Measurements from ENCODE around the gene CKS1B. TPM values are rescaled to one million over a fixed set of nuclear protein-coding genes. Genes with fewer than 3 reads are reported as not detected.

Gene CKS1B
- total RNA-seq, 6 experiments from 2014 or later: 52.7 to 111 (median 98.8) TPM

- H3K27ac Mint-ChIP-seq: peak overlapping the region; percentile 83
- TF ChIP-seq CTCF (IDR thresholded peaks at IDR 0.05): no peak
- H3K4me3 Mint-ChIP-seq: peak overlapping the region; percentile 94
- no peaks in the 10 kb centered on the region for H3K36me3 Mint-ChIP-seq (ENCODE audit: low read depth)
- DNase-seq: no peak
- H3K9me3 Mint-ChIP-seq: no peaks in the 10 kb centered on the region
- peaks cover 31% of the 10 kb centered on the region for H3K4me1 Mint-ChIP-seq (ENCODE audit: low read depth)
- no peaks in the 10 kb centered on the region; the same call in 1 of the 2 replicates for H3K27me3 Mint-ChIP-seq (ENCODE audit: insufficient read depth)
These were observed 30.0 kb downstream of the CKS1B start for GRCh38 chr1:155004352-155005075.

- peak overlapping the region; percentile 65 for H3K27ac Mint-ChIP-seq
- no peaks in the 10 kb centered on the region for H3K9me3 Mint-ChIP-seq
- peaks cover 22% of the 10 kb centered on the region for H3K4me1 Mint-ChIP-seq (ENCODE audit: low read depth)
- no peak overlapping the region for H3K4me3 Mint-ChIP-seq
- no peak for TF ChIP-seq CTCF (IDR thresholded peaks at IDR 0.05)
- no peaks in the 10 kb centered on the region; the same call in 1 of the 2 replicates for H3K27me3 Mint-ChIP-seq (ENCODE audit: insufficient read depth)
- no peaks in the 10 kb centered on the region for H3K36me3 Mint-ChIP-seq (ENCODE audit: low read depth)
- no peak for DNase-seq
These were observed 30.9 kb downstream of the CKS1B start for GRCh38 chr1:155005076-155006011.

- Mint-ChIP-seq H3K9me3 (no peaks in the 10 kb centered on the region), H3K36me3 (ENCODE audit: low read depth) (no peaks in the 10 kb centered on the region), H3K4me1 (ENCODE audit: low read depth) (peaks cover 21% of the 10 kb centered on the region), H3K27ac (peak overlapping the region; percentile 65; the same call in 1 of the 2 replicates), H3K4me3 (no peak overlapping the region), H3K27me3 (ENCODE audit: insufficient read depth) (no peaks in the 10 kb centered on the region; the same call in 1 of the 2 replicates)
- TF ChIP-seq CTCF (IDR thresholded peaks at IDR 0.05): no peak
- no peak for DNase-seq
These were observed 32.2 kb downstream of the CKS1B start for GRCh38 chr1:155006601-155007101.

- H3K36me3 Mint-ChIP-seq (ENCODE audit: low read depth): no peaks in the 10 kb centered on the region
These were observed 32.9 kb downstream of the CKS1B start for GRCh38 chr1:155007251-155007828.

More at GRCh38 chr1:155007251-155007828, 32.9 kb downstream of the CKS1B start:
- H3K4me1 Mint-ChIP-seq (ENCODE audit: low read depth): peaks cover 21% of the 10 kb centered on the region
- no peaks in the 10 kb centered on the region for H3K9me3 Mint-ChIP-seq
- TF ChIP-seq CTCF (IDR thresholded peaks at IDR 0.05): no peak
- H3K27me3 Mint-ChIP-seq (ENCODE audit: insufficient read depth): no peaks in the 10 kb centered on the region; the same call in 1 of the 2 replicates
- no peak for DNase-seq
- no peak overlapping the region for H3K27ac Mint-ChIP-seq
- no peak overlapping the region for H3K4me3 Mint-ChIP-seq

Measured in HFFc6 (cell line).